GM10248 (cell line): ENCODE measurements around the gene CAMK2D.

ENCODE experiments used
- CTCF ChIA-PET: fragments of 300-600 bp; sonication (Branson Sonifier 250); formaldehyde crosslinking; extraction: SDS; loops from one replicate; lab custom pipeline; 2021; ENCODE audit warnings: antibody characterized with exemption; lab: Yijun Ruan, JAX
- POLR2A ChIA-PET: fragments of 350-650 bp; sonication (Branson Sonifier 250); formaldehyde crosslinking; extraction: SDS; loops from one replicate; lab custom pipeline; 2020; ENCODE audit warnings: antibody characterized with exemption; lab: Yijun Ruan, JAX
- DNase-seq: peaks from one replicate; pipeline ENCODE4 v3.0.0; 2012; ENCODE audit errors: extremely low spot score
- TF ChIP-seq, protein P1 (sequence below): IDR thresholded peaks from 2 replicates; pipeline ENCODE4 v1.5.1; 2012; ENCODE audit warnings: mild to moderate bottlenecking, low read depth; ENCODE audit errors: extremely low read depth, missing control alignments, control extremely low read depth

The CAMK2D gene

GRCh38 chr4:113449410-113449974 is 312.0 kb downstream of the CAMK2D start:
- no peak for DNase-seq
- CTCF ChIA-PET = no interaction called here
- TF ChIP-seq, protein P1, sequence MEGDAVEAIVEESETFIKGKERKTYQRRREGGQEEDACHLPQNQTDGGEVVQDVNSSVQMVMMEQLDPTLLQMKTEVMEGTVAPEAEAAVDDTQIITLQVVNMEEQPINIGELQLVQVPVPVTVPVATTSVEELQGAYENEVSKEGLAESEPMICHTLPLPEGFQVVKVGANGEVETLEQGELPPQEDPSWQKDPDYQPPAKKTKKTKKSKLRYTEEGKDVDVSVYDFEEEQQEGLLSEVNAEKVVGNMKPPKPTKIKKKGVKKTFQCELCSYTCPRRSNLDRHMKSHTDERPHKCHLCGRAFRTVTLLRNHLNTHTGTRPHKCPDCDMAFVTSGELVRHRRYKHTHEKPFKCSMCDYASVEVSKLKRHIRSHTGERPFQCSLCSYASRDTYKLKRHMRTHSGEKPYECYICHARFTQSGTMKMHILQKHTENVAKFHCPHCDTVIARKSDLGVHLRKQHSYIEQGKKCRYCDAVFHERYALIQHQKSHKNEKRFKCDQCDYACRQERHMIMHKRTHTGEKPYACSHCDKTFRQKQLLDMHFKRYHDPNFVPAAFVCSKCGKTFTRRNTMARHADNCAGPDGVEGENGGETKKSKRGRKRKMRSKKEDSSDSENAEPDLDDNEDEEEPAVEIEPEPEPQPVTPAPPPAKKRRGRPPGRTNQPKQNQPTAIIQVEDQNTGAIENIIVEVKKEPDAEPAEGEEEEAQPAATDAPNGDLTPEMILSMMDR = no peak
- POLR2A ChIA-PET = no interaction called here

DNA sequence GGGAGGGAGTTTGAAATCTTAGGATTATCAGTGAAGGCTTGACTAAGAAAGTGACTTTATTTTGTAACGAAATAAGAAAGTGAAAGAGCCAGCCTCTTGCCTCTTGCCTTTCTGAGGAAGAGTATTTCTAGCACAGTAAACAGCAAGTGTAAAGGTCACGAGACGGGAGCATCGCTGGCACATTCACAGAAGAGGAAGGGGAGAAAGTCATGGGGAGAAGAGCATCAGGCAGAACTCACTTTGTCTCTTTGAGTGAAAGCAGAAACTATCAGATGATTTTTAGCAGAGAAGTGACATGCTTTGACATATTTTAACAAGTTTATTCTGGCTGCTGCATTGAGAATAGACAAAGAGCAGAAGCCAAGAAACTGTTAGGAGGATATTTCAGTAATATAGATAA is 313.8 kb downstream of the CAMK2D start:
- CTCF ChIA-PET = interaction anchor here (1.3 kb wide), 2 partner anchors 9 to 10 kb away, joined by 3 to 4 read pairs; no protein-coding TSS in a partner anchor
- DNase-seq = no peak

GRCh38 chr4:113447061-113447460 is 314.5 kb downstream of the CAMK2D start:
- TF ChIP-seq, protein P1 = no peak
- ChIA-PET CTCF (interaction anchor here (1.0 to 1.3 kb wide), 2 partner anchors 8 to 11 kb away, joined by 3 read pairs; no protein-coding TSS in a partner anchor), POLR2A (no interaction called here)
- DNase-seq = no peak

More for the DNA sequence above, 313.8 kb downstream of the CAMK2D start:
- TF ChIP-seq, protein P1 = no peak
- POLR2A ChIA-PET = no interaction called here

GRCh38 chr4:113446019-113446418 is 315.5 kb downstream of the CAMK2D start:
- POLR2A ChIA-PET = no interaction called here
- CTCF ChIA-PET = no interaction called here
- DNase-seq = no peak
- TF ChIP-seq, protein P1 = no peak

GRCh38 chr4:113445286-113445685 is 316.3 kb downstream of the CAMK2D start:
- POLR2A ChIA-PET = no interaction called here
- CTCF ChIA-PET = no interaction called here
- TF ChIP-seq, protein P1 = no peak
- DNase-seq = no peak

DNA sequence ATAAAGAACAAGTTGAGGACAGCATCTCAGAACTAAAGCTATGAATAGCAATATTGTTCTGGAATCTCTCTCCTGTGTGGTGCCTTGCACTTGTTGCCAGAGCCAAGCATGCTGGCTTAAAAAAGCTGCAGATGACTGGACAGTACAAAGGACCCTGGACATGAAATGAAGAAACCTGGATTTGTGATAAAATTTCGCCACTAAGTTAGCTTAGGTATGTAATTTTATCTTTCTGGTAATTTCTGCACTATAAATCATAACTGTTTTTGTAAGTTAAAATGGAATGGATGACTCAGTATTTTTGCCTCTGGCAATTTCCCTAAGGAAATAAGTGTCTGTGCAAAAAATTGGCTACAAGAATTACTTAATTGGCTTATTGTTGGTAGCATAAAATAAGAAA is 317.2 kb downstream of the CAMK2D start:
- DNase-seq = no peak
- TF ChIP-seq, protein P1 = no peak

More for the DNA sequence above, 317.2 kb downstream of the CAMK2D start:
- POLR2A ChIA-PET = no interaction called here
- CTCF ChIA-PET = interaction anchor here (1.3 kb wide), 1 partner anchor 12 kb away, joined by 4 read pairs; no protein-coding TSS in a partner anchor
